Activated naive CD4-positive, alpha-beta T cell treated with Interleukin-2 at 50 U/mL for 16 hours (primary cell): ENCODE data around the gene PCSK2.

Source experiments
- DNase-seq: peaks from one replicate; pipeline ENCODE4 v3.0.0-alpha.2; 2020

Gene PCSK2

DNA sequence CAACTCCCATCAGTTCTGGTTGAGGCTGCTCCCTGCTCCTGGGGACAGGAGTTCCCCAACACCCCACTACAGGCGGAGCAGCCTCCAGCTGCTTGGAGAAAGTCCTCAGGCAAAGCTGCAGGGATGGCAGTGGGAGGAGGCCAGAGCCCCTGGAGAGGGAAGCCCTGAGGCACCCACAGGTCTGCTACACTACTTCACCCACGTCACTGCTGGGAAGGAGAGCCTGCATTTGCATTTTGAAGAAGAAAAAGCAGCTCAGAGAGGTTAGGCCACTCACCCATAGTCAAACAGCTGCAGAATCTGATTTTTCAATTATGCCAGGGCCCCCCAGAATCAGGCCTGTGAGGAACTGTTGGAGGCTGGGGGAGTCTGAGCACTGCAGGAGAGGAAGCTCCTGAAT is 287.1 kb downstream of the PCSK2 start:
- DNase-seq = no peak

DNA sequence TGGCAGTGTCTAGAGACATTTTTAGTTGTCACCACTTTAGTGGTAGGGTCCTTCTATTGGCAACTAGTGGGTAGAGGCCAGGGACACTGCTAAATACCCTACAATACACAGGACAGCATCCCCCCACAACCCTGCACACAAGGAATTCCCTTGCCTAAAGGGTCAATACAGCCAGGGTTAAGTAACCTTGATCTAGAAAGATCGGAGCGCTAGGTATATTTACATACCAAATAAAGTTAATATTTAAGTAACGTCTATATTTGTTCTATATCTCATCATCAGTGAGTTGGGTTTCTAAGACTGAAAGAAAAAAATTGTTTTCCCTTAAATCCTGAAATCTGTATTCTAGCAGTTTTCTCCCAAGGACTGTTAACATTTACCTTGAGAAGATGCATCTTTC is 288.2 kb downstream of the PCSK2 start:
- DNase-seq = no peak

DNA sequence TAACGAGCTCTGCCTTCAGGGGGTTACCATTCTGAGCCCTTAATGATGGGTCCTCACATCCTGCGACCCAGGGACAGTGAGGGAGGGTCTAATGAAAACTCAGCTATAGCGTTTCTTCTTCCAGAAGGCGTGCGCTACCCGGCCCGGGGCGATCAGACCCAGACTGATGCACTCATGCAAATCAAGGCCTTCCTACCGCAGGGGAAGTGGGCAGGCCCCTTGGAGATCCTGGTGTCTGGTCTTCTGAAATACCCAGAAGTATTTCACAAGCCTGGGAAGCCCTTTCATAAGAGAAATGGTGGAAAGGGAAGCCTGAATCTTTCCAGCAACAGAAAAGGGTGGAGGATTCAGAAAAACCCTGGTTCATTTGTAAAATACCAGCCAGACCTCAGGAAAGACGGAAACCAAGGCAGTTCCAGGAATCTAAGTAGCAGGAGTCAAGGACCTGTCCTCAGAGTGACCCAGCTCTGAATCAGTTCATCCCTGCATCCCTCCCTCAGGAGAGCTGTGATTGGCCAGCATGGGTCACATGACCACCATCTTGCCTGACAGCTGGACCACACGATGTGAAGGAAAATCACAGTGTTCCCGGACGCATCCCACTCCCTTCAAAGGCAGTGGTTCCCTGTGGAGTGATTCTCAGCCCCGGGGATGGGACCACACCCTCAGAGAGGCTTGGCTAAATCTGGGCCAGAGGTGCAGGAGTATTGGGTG is 291.7 kb downstream of the PCSK2 start:
- no peak for DNase-seq

DNA sequence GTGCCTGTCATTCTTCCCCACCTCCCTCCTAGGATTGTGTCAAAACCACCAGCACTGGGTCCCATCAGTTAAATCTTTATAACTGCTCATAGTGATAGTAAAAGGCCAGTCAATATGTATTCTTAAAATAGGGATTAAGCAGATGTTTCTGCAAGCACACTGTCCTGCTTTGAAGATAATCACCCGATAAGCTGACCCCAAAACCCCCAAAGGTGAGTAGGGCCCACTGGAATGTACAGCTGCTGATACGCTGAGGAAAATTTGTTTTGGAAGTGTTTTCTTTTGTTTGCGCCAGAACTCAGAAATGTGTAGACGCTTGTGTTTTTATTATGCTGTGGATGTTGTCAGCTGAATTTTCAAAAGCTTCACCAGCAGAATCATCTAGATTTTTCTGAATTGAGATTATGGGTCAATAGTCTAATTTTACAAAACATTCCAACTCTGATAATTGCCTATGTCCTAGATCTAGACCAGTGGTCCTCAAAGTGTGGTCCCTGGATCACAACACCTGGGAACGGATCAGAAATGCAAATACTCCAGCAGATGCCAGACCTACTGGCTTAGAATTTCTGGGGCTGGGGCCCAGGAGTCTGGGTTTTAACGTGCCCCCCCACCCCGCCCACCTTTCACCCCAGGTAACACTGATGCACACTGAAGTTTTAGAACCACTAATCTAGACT is 292.9 kb downstream of the PCSK2 start:
- no peak for DNase-seq

DNA sequence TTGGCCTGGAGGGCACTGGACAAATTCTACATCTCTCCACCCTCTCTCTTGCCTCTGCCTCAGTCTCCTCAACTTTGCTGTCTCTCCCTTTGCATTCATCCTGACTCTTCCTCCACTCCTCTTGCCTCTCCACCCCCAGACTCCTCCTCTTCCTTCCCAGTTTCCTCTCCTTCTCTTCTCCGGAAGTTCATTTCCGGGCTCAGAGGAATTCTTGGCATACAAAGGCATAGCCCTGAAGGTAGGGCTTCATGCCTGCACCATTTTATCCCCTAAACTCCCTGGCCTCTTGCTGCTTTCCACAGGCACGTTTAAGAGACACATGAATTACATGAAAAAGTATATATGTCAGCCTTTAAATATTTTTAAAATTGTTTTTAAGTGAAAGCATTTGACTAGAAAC is 293.7 kb downstream of the PCSK2 start:
- DNase-seq = no peak

DNA sequence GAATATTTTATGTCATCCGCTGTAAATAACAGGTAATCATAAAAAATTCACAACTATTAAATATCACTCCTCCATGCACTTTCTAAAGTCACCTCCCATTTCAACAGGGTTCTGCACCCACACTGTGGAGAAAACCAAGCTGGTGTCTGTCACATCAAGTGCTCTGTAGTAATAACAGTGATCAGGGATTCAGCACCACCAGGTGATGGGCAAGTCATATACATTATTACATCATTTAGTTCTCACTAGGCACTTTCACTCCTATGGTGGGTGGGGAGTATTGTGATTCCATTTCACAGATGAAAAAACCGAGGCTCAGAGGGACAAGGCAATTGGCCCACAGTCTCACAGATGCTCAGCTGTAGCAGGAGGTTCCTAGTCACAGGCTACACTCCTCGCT is 295.7 kb downstream of the PCSK2 start:
- DNase-seq = no peak

DNA sequence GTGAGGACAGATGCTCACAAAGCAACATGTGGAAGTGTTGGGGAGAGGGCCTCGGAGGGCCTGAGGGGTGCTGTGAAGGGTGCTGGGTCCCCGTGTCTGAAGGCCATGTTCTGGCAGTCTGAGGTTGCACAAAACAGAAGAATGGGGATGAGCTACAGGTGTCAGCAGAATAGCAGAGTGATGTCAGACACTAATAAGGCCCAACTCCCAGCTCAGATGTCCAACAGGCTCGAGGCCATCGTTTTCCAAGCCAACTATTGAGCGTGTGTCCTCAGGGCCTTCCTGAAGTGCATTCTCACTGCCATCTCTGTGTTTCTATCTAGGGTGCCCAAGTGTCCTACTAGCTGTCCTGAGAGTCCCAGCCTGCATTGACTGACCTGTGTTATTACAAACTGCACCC is 296.5 kb downstream of the PCSK2 start:
- no peak for DNase-seq

DNA sequence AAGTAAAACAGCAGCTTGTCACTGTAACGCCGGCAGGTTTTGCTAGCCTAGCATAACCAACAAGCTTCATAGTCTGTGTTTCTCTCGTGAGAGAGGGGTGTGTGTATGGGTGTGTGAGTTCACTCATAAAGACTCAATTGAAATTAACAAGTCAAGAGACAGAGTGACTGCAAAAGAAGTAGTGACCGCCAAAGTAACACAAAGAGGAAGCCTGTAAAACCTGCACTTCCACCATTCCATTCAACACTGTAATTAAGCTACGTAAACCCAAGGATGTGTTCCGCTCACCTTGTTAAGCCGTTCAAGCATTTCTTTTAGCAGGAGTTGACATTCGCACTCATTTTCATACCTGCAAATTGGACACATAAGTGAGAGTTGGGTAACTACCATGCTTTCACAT is 297.7 kb downstream of the PCSK2 start:
- no peak for DNase-seq

DNA sequence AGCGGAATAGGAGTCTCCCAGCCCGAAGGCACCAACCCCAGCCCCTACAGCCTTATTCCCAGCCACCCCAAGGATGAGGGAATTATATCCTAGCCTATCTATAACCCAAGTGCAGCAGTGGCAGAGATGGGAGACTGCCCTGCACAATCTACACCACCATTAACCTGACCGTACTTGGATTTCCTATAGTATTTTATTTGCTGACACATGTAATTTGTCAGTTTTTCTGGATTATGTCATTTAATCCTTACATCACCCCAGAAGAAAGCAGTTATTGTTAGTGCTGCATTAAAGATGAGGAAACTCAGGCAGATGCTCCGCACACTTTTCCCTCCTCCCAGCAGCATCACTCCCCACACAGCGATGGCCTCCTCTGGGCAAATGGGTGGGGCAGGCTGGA is 298.3 kb downstream of the PCSK2 start:
- DNase-seq = no peak

DNA sequence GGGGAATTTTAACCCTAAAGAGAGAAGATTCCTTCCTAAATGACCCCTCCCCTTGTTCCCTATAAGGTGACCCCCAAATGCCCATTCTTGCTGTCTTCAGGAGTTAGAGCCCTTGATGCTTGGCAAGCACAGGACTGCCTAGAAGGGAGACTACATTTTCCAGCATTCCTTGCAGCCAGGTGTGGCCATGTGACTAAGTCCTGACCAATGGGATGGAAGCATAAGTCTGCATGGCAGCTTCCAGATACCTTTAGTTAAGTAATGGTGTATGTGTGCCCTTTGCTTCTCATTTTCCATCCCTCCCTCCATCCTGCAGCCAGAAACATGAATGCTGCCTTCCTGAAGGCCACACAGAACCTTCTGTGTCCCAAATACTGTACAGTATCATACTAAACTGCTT is 298.8 kb downstream of the PCSK2 start:
- DNase-seq = no peak

DNA sequence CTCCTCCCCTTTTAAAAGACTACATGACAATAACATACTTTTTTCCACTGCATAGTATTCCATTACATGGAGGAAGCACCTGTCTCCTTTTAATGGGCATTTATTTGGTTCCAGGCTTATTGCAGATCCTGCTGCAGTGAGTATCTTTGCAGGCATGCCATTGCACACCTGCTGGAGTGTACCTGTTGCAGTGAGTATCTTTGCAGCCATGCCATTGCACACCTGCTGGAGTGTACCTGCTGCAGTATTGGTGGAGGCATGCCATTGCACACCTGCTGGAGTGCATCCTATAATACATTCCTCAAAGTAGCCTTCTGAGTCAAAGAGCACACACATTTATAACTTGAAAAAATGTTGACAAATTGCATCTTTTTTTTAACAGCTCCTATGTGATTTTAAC is 302.7 kb downstream of the PCSK2 start:
- DNase-seq = no peak

DNA sequence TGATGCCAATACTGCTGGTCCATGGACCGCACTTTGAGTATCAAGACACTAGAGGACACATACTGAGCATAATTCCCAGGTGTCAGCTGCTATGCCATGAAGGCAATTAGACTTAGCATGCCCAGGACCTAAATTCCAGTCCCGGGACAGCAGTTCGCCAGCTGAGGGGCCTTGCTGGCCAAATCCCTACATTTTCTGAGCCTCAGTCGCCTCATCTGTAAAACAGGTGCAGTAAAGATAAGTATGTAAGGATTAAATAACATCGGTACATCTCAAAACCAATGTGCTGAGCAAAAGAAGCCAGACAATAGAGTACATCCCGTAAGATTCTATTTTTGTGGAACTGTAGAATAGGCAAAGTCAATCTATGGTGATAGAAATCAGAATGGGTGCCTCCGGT is 303.3 kb downstream of the PCSK2 start:
- no peak for DNase-seq

DNA sequence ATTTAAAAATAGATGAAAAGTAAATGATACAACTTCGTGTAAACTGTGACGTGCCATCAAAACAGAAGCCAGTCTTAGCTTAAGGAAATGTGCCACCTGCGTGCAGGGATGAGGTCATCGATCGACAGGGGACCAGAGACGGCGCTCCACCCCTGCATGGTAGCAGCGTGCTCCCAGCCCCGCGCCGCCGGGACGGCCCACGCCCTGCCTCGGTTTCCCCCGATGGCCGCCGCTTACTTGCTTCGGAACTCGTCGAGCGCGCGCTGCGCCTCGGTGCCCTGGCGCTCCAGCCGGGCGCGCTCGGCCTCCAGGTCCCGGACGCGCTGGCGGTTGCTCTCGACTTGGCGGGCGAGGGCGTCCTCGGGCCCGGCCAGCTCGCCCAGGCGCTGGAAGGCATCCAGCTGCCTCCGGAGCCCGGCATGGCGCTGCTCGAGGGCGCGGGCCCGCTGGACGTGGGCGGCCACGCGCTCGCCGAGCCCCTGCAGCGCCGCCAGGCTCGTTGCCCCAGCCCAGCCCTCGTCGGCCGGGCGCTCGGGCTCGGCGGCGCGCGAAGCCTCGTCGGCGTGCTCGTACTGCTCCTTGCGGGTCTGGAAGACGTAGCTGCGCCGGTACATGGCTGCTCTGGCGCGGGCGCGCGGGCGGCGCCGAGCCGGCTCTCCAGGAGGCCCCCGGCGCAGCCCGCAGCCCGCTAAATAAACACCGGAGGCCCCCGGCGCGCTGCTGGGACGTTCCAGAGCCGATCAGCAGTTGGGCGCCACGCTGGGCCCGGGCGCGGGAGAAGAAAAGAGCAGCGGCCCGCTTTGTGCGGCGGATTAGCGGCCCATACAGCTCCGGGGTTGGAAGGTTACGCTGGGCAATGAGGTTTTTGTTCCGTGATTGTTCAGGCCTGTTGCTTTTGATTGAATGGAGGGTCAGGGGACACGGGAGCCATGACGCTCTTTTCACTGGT is 304.1 kb downstream of the PCSK2 start, which contains the start of gene BFSP1:
Gene BFSP1 (minus strand): TSS at position 664 of the 949 bp plus-strand sequence. CDS start 50 bp downstream, at position 614.
- DNase-seq = peak; percentile 56

DNA sequence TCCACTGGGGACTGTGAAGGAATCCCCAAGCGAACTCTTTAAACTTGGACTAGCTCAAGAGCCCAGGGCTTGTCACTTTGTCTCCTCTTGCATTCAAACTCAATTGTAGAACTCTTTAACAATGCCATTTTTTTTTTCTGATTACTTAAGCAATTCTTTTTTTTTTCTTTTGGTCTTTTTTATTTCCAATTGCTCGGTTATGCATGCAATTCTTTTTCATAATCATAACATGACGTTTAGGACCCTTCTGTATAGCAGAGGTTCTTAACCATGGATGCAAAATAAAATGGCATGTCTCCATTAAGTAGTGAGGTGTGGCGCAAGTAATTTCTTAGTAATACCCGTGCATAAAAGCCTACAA is 304.8 kb downstream of the PCSK2 start:
- no peak for DNase-seq

DNA sequence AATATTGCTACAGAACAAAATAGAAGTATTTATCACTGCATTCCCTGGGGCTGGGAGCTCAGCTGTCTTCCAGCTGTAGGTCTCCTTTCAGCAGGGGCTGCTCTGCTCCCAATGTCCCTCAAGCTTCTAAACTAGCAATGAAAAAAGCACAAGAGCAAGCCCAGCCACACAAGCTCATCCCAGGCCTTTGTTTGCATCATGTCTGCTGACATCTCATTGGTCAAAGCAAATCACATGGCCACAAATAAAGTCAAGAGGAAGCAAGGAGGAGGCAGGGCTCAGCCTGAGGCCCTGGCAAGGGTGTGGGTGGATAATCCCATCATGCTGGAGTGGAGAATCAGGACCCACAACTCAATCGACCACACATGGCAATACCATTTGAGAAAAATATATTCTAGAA is 306.6 kb downstream of the PCSK2 start:
- no peak for DNase-seq

DNA sequence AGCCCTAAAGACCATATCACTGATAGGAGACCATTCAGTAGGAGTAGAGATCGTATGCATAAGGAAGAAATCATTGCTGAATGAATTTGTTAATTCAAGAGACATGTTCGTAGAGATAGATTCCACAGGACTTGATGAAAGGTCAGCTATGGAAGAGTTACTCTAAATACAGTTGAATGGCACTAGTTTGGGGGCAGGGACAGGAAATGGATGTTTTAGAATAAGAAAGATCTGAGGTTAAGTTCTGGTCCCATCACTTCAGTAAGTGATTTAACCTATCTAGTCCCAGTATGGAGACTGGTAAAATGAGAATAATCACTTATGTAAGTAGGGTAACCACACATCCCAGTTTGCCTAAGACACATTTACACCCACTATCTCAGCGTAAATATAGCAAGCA is 307.2 kb downstream of the PCSK2 start:
- no peak for DNase-seq
